ENCODE measurements around the gene ARMC7.
"Not testable (repeated sequence)": the region's sequence is repeated elsewhere in the genome, so short reads cannot be mapped to it uniquely, and the experiment has no call there.

Gene ARMC7

DNA sequence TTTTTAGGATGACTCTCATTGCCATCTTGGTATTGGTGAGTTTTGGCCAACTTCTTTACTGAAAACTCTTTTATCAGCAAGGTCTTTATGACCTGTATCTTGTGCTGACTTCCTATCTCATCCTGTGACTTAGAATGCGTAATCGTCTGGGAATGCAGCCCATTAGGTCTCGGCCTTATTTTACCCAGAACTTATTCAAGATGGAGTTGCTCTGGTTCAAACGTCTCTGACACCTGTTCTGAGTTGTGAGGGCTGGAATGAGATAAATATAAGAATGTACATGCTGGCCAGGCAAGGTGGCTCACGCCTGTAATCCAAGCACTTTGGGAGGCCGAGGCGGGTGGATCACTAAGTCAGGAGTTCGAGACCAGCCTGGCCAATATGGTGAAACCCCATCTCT, 48.7 kb downstream of the ARMC7 start:
- H3K4me1 Mint-ChIP-seq (ENCODE audit: low read depth), result peaks cover 13% of the 10 kb centered on the region
- not testable (repeated sequence) for H3K4me3 Mint-ChIP-seq; H3K27me3 Mint-ChIP-seq (ENCODE audit: low read depth); H3K9me3 Mint-ChIP-seq; H3K27ac Mint-ChIP-seq; H3K36me3 Mint-ChIP-seq (ENCODE audit: low read depth)

DNA sequence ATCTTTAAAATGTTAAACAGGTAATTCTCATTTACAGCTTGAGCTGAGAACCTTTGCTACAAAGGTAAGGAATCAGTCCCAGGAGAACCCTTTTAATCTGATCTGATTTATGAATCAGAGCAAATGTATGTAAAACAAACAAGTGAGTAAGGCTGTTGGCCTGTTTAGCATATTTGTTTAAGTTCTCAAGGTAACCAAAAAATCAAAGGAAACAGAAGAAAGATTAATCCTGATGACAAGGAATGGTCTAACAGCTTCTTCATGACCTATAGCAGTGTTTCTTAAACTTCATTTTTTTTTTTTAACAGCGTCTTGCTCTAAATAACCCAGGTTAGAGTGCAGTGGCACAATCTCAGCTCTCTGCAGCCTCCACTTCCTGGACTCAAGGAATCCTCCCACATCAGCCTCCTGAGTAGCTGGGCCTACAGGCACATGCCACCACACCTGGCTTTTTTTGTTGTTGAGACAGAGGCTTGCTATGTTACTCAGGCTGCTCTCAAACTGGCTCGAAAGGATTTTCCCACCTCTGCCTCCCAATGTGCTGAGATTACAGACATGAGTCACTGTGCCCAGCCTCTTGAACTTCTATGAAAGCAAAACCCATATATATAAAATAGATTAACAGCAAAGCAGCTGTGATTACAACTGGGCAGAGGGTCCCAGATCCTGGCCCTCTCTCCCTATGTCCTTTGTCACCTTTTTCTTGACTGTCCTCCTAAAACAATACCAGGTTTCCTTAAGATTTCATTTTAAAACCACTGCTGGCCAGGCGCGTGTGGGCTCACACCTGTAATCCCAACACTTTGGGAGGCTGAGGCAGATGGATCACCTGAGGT, 49.6 kb downstream of the ARMC7 start:
- no peak overlapping the region for H3K4me3 Mint-ChIP-seq
- no peak overlapping the region for H3K27ac Mint-ChIP-seq
- no peaks in the 10 kb centered on the region for H3K27me3 Mint-ChIP-seq (ENCODE audit: low read depth)
- no peaks in the 10 kb centered on the region for H3K9me3 Mint-ChIP-seq
- H3K36me3 Mint-ChIP-seq (ENCODE audit: low read depth), result peaks cover 2% of the 10 kb centered on the region
- peaks cover 13% of the 10 kb centered on the region for H3K4me1 Mint-ChIP-seq (ENCODE audit: low read depth)

DNA sequence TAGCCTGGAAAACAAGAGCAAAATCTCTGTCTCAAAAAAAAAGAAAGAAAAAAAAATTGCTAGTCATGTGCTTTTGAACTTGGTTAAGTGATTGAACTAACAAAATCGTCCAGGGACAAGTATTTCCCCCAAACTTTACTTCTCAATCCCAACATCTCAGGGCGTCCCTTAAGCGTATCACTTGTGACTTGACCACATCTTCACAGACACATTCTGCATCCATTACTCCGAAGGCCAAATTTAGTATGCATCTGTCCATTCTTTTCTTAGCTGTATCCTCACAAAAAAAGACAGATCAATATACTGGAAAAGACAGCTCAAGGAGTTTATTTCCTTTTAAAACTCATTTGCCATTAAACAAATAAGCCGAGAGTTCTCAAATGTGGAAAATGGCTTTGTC, 50.4 kb downstream of the ARMC7 start:
- no peaks in the 10 kb centered on the region for H3K9me3 Mint-ChIP-seq
- peaks cover 8% of the 10 kb centered on the region for H3K4me1 Mint-ChIP-seq (ENCODE audit: low read depth)
- H3K4me3 Mint-ChIP-seq, result no peak overlapping the region
- peaks cover 2% of the 10 kb centered on the region for H3K36me3 Mint-ChIP-seq (ENCODE audit: low read depth)
- no peak overlapping the region for H3K27ac Mint-ChIP-seq
- H3K27me3 Mint-ChIP-seq (ENCODE audit: low read depth), result no peaks in the 10 kb centered on the region

DNA sequence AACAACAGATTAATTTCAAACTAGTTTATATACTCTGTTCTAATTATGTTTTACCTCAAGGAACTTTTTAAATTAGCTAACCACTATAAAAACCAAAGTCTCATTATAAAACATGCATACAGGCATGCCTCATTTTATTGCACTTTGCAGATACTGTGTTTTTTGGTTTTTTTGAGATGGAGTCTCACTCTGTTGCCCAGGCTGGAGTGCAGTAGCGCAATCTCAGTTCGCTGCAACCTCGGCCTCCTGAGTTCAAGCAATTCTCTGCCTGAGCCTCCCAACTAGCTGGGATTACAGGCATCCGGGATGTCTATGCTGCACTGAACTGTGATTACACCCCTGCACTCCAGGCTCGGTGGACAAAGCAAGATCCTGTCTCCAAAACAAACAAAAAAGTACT, 53.3 kb downstream of the ARMC7 start:
- H3K36me3 Mint-ChIP-seq (ENCODE audit: low read depth), result peaks cover 18% of the 10 kb centered on the region
- H3K27me3 Mint-ChIP-seq (ENCODE audit: low read depth), result no peaks in the 10 kb centered on the region
- no peak overlapping the region for H3K27ac Mint-ChIP-seq
- no peaks in the 10 kb centered on the region for H3K9me3 Mint-ChIP-seq
- no peak overlapping the region for H3K4me3 Mint-ChIP-seq
- peaks cover 3% of the 10 kb centered on the region for H3K4me1 Mint-ChIP-seq (ENCODE audit: low read depth)

- H3K36me3 Mint-ChIP-seq (ENCODE audit: low read depth), result peaks cover 19% of the 10 kb centered on the region
- H3K27me3 Mint-ChIP-seq (ENCODE audit: low read depth); H3K4me1 Mint-ChIP-seq (ENCODE audit: low read depth); H3K4me3 Mint-ChIP-seq; H3K27ac Mint-ChIP-seq; H3K9me3 Mint-ChIP-seq: not testable (repeated sequence)
These were observed 54.8 kb downstream of the ARMC7 start for GRCh38 chr17:75164606-75165005.

GRCh38 chr17:75168998-75169397, 59.2 kb downstream of the ARMC7 start:
- Mint-ChIP-seq H3K9me3 (no peaks in the 10 kb centered on the region), H3K36me3 (ENCODE audit: low read depth) (peaks cover 34% of the 10 kb centered on the region), H3K27me3 (ENCODE audit: low read depth) (no peaks in the 10 kb centered on the region), H3K27ac (no peak overlapping the region), H3K4me3 (no peak overlapping the region), H3K4me1 (ENCODE audit: low read depth) (peaks cover 10% of the 10 kb centered on the region)

DNA sequence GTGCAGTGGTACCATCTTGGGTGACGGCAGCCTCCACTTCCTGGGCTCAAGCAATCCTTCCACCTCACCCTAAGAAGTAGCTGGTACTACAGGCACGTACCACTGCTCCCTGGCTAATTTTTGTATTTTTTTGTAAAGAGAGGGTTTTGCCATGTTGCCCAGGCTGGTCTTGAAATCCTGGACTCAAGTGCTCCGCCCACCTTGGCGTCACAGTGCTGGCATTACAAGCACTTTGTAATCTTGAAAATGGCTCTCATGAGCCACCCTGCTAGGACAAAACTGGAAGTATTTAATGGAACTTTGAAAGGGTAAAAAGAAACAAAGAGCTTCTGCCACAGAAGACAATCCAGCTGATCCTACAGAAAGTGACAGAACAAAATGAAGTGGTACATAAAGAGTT, 63.8 kb downstream of the ARMC7 start:
- H3K27me3 Mint-ChIP-seq (ENCODE audit: low read depth), result no peaks in the 10 kb centered on the region
- no peak overlapping the region for H3K27ac Mint-ChIP-seq
- H3K36me3 Mint-ChIP-seq (ENCODE audit: low read depth), result peaks cover 27% of the 10 kb centered on the region

GRCh38 chr17:75174996-75175395, 65.2 kb downstream of the ARMC7 start:
- Mint-ChIP-seq H3K9me3 (no peaks in the 10 kb centered on the region), H3K27ac (no peak overlapping the region), H3K4me3 (no peak overlapping the region), H3K27me3 (ENCODE audit: low read depth) (no peaks in the 10 kb centered on the region), H3K4me1 (ENCODE audit: low read depth) (peaks cover 18% of the 10 kb centered on the region), H3K36me3 (ENCODE audit: low read depth) (peaks cover 27% of the 10 kb centered on the region)

More for the DNA sequence above, 63.8 kb downstream of the ARMC7 start:
- peaks cover 12% of the 10 kb centered on the region for H3K4me1 Mint-ChIP-seq (ENCODE audit: low read depth)
- H3K4me3 Mint-ChIP-seq, result no peak overlapping the region
- no peaks in the 10 kb centered on the region for H3K9me3 Mint-ChIP-seq

GRCh38 chr17:75176625-75177024, 66.9 kb downstream of the ARMC7 start:
- peaks cover 36% of the 10 kb centered on the region for H3K36me3 Mint-ChIP-seq (ENCODE audit: low read depth)
- H3K9me3 Mint-ChIP-seq, result no peaks in the 10 kb centered on the region
- no peaks in the 10 kb centered on the region for H3K27me3 Mint-ChIP-seq (ENCODE audit: low read depth)
- H3K4me3 Mint-ChIP-seq, result no peak overlapping the region
- H3K27ac Mint-ChIP-seq, result peak overlapping the region; percentile 43
- H3K4me1 Mint-ChIP-seq (ENCODE audit: low read depth), result peaks cover 28% of the 10 kb centered on the region

DNA sequence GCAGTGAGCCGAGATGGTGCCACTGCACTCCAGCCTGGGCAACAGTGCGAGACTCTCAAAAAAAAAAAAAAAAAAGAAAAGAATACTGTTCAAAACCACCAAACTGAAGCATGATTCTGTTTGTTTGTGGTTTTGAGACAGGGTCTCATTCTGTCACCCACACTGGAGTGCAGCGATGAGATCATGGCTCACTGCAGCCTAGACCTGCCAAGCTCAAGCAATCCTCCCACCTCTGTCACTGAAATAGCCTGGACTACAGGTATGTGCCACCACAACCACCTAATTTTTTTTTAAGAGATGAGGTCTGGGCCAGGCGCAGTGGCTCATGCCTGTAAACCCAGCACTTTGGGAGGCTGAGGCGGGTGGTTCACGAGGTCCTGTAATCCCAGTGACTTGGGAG, 68.7 kb downstream of the ARMC7 start:
- Mint-ChIP-seq H3K9me3 (no peaks in the 10 kb centered on the region), H3K27ac (no peak overlapping the region), H3K4me1 (ENCODE audit: low read depth) (peaks cover 24% of the 10 kb centered on the region), H3K27me3 (ENCODE audit: low read depth) (no peaks in the 10 kb centered on the region), H3K36me3 (ENCODE audit: low read depth) (peaks cover 28% of the 10 kb centered on the region), H3K4me3 (no peak overlapping the region)

All from T-helper 1 cell treated with Interleukin-12 subunit alpha and Interleukin-12 subunit beta and Interleukin-4 antibody, amounts not matched to agents 30 μg/mL and 1 μg/mL, for 36 hours (primary cell).